ENCODE results near the gene PRR33.
"Not testable (repeated sequence)": the region's sequence is repeated elsewhere in the genome, so short reads cannot be mapped to it uniquely, and the experiment has no call there.

PRR33 gene

DNA sequence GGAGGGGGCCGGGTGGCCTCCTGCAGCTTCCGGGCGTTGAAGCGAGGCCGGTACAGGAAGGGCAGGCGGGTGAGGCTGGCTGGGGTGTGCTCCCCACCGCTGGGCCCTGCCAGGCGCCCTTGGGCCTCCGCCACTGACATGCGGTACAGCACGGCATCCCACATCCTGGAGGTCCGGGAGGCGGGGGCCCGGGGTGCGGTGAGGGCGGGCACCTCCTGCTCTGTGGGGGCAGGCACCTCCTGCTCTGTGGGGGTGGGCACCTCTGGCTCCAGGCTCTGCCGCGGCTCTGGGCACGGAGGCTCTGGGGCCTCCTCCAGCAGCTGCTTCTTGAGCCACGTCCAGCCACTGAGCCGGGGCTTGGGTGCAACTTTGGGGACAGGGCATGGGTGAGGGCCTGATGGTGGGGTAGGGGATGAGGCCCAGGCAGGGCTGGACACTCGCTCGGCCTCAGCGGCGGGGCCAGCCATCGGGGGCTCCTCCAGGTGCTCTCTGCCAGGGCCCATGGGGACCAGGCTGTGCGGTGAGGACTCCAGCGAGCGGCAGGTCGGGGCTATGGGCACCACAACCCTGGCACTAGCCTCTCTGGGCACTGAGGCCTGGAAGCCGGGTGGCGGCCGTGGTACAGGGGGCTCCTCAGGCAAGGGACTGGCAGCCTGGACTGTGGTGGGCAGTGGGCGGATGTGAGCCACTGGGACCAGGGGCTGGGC lies 2.3 kb downstream of the PRR33 start:
- Mint-ChIP-seq H3K4me3 (peak overlapping the region; percentile 68), H3K4me1 (peaks cover 20% of the 10 kb centered on the region)
- ATAC-seq = peak; percentile 87

DNA sequence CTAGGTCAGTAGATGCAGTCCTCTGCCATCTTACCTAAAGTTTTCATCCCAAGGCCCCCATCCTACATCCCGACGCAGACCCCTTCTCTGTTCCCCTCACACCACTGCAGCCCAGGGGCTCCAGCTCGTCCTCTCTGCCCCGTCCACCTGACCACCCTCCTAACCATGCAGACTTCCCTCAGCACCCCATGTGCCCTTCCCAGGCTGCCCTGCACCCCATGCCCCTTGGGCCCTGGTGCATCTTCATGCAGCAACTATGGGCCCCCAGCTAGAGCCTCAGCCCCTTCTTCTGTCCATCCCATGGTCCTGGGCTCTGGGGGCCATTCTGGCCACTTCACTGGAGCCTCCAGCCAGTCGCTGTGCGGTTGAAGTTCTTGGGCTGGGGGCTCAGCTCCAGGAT lies 2.9 kb downstream of the PRR33 start:
- DNase-seq (ENCODE audit: low spot score in 2 of 2) (no peak), ATAC-seq (peak; percentile 4)
- peaks cover 18% of the 10 kb centered on the region for H3K4me1 Mint-ChIP-seq
- peak overlapping the region; percentile 68 for H3K4me3 Mint-ChIP-seq
- H3K27ac Mint-ChIP-seq = no peak overlapping the region
- H3K36me3 Mint-ChIP-seq = no peaks in the 10 kb centered on the region
- no peaks in the 10 kb centered on the region for H3K9me3 Mint-ChIP-seq

More for the DNA sequence above, 2.3 kb downstream of the PRR33 start:
- H3K36me3 Mint-ChIP-seq = no peaks in the 10 kb centered on the region
- DNase-seq (ENCODE audit: low spot score in 2 of 2) = peak; percentile 54 to 77
- no peaks in the 10 kb centered on the region for H3K9me3 Mint-ChIP-seq
- H3K27ac Mint-ChIP-seq = no peak overlapping the region

DNA sequence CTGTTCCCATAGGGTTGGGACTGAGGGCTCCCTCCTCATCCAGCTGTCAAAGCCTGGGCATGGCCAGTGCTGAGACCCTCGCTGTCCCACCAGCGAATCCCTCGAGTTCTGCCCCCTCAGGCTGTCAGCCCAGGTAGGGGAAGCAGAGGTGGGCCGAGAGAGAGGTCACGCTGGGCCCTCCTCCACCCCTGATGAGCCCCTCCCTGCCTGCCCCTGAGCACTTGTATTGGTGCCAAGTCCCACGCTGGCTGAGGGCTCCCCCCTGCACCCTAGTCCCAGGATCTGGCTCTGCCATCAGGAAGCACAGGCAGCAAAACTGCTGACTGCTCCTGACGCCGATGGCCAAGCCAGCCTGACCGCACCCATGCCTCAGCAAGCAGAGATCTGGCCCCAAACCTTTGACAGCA lies 3.3 kb downstream of the PRR33 start:
- Mint-ChIP-seq H3K4me1 (peaks cover 13% of the 10 kb centered on the region), H3K27ac (no peak overlapping the region), H3K4me3 (peak overlapping the region; percentile 68), H3K9me3 (no peaks in the 10 kb centered on the region), H3K36me3 (no peaks in the 10 kb centered on the region)
- ATAC-seq (peak; percentile 1), DNase-seq (ENCODE audit: low spot score in 2 of 2) (no peak)

- DNase-seq (ENCODE audit: low spot score in 2 of 2) (no peak), ATAC-seq (no peak)
- Mint-ChIP-seq H3K9me3 (no peaks in the 10 kb centered on the region), H3K4me3 (peak overlapping the region; percentile 68), H3K36me3 (no peaks in the 10 kb centered on the region), H3K27ac (no peak overlapping the region), H3K4me1 (peaks cover 7% of the 10 kb centered on the region)
Measured at GRCh38 chr11:1887451-1888346, 4.0 kb downstream of the PRR33 start.

- H3K4me1 Mint-ChIP-seq, H3K4me3 Mint-ChIP-seq, H3K27ac Mint-ChIP-seq: not testable (repeated sequence)
Measured at GRCh38 chr11:1886551-1886950, 5.1 kb downstream of the PRR33 start.

DNA sequence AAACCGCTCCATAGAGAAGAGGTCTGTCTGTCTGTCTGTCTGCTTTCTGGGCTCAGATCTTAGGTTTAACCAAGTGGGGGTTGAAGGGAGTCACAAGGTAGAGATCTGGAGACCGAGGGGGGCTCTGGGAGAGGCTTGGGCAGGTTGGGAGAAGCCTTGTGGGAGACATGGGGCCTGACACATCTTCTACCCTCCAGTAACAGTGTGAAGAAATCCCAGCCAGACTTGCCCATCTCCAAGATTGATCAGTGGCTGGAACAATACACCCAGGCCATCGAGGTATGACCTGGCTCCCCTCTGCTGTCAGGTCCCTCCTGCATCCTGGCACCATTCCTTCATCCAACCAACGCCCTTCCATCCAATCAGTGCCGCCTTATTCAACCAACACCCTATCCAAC lies 7.4 kb downstream of the PRR33 start:
- Mint-ChIP-seq H3K36me3 (peaks cover 19% of the 10 kb centered on the region), H3K4me3 (no peak overlapping the region), H3K27ac (no peak overlapping the region), H3K9me3 (no peaks in the 10 kb centered on the region), H3K4me1 (peaks cover 18% of the 10 kb centered on the region)
- DNase-seq (ENCODE audit: low spot score in 2 of 2) (no peak), ATAC-seq (no peak)

More at GRCh38 chr11:1886551-1886950, 5.1 kb downstream of the PRR33 start:
- H3K36me3 Mint-ChIP-seq; ATAC-seq; H3K9me3 Mint-ChIP-seq; DNase-seq (ENCODE audit: low spot score in 2 of 2): not testable (repeated sequence)

- Mint-ChIP-seq H3K36me3 (peaks cover 26% of the 10 kb centered on the region), H3K4me3 (no peak overlapping the region), H3K9me3 (no peaks in the 10 kb centered on the region), H3K27ac (no peak overlapping the region), H3K4me1 (peaks cover 18% of the 10 kb centered on the region)
- DNase-seq (ENCODE audit: low spot score in 2 of 2) = no peak
- ATAC-seq = no peak
Measured at GRCh38 chr11:1883346-1884302, 8.1 kb downstream of the PRR33 start.

- H3K4me3 Mint-ChIP-seq = no peak overlapping the region
- DNase-seq (ENCODE audit: low spot score in 2 of 2) (peak; percentile 72 to 84), ATAC-seq (peak; percentile 86)
- no peaks in the 10 kb centered on the region for H3K9me3 Mint-ChIP-seq
- peaks cover 32% of the 10 kb centered on the region for H3K36me3 Mint-ChIP-seq
- peaks cover 22% of the 10 kb centered on the region for H3K4me1 Mint-ChIP-seq
- H3K27ac Mint-ChIP-seq = no peak overlapping the region
Measured at GRCh38 chr11:1882265-1883238, 9.1 kb downstream of the PRR33 start.

GRCh38 chr11:1881442-1882264 lies 10.0 kb downstream of the PRR33 start:
- H3K36me3 Mint-ChIP-seq = peaks cover 36% of the 10 kb centered on the region
- H3K27ac Mint-ChIP-seq = no peak overlapping the region
- H3K4me3 Mint-ChIP-seq = no peak overlapping the region
- H3K9me3 Mint-ChIP-seq = no peaks in the 10 kb centered on the region
- DNase-seq (ENCODE audit: low spot score in 2 of 2) = peak in 1 of 2 donors; percentile 55
- peak; percentile 38 for ATAC-seq
- peaks cover 25% of the 10 kb centered on the region for H3K4me1 Mint-ChIP-seq

DNA sequence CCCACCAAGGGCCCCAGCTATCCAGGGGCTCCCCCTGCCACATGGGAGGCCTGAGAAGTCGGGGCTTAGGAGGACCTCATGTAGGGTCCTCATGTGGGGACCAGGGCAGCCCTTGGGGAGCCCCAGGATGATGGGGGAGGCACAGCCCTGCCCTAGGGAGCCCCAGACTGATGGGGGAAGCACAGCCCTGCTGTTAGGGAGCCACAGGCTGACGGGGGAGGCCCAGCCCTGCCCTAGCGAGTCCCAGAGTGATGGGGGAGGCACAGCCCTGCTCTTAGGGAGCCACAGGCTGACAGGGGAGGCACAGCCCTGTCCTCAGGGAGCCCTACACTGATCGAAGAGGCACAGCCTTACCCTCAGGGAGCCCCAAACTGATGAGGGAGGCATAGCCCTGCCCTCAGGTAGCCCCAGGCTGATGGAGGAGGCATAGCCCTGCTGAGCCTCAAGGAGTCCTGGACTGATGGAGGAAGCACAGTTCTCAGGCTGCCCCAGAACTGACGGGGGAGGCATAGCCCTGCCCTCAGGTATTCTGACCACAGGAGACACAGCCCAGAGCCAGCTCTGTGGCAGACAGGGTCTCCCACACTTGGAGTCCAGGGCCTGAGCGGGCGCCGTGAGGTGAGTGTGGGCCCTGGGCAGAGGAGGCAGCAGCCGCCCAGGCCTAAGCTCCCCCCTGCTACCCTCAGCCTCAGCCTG lies 10.8 kb downstream of the PRR33 start:
- DNase-seq (ENCODE audit: low spot score in 2 of 2) = no peak
- peak; percentile 5 for ATAC-seq

GRCh38 chr11:1879941-1880720 lies 11.6 kb downstream of the PRR33 start:
- Mint-ChIP-seq H3K36me3 (peaks cover 51% of the 10 kb centered on the region), H3K4me1 (peaks cover 30% of the 10 kb centered on the region), H3K27ac (peak overlapping the region; percentile 81), H3K9me3 (no peaks in the 10 kb centered on the region), H3K4me3 (no peak overlapping the region)
- DNase-seq (ENCODE audit: low spot score in 2 of 2) (no peak), ATAC-seq (no peak)

More for the DNA sequence above, 10.8 kb downstream of the PRR33 start:
- H3K27ac Mint-ChIP-seq = peak overlapping the region; percentile 81
- no peaks in the 10 kb centered on the region for H3K9me3 Mint-ChIP-seq
- H3K4me3 Mint-ChIP-seq = no peak overlapping the region
- H3K36me3 Mint-ChIP-seq = peaks cover 44% of the 10 kb centered on the region
- H3K4me1 Mint-ChIP-seq = peaks cover 25% of the 10 kb centered on the region

DNA sequence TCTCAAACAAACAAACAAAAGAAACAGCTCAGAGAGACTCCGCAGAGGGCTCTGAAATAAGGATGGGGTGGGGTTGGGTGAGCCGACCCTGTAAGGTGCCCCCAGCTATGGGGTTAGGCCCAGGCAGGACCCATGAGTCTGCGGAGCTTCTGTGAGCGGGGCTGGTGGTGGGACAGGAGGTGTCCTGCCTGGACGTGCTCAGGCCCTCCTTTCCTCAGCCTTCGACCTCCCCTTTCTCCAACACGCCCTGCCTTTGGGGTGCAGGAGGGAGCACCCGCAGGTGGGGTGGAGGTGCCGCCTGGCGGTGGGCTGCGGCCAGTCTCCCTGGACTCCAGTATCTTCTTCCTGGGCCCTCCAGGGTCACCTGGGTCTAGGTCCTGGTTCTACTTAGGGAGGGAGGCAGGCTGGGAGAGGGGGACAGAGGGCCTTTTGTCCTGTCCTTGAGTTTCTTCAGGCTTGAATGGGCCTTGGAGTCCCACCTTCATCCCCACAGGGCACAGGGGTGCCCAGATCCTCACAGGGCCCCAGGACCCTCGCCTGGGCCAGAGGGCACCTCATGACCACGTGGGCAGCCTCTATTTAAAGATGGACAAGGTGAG lies 12.3 kb downstream of the PRR33 start:
- Mint-ChIP-seq H3K4me3 (no peak overlapping the region), H3K27ac (peak overlapping the region; percentile 81), H3K36me3 (peaks cover 54% of the 10 kb centered on the region), H3K9me3 (no peaks in the 10 kb centered on the region), H3K4me1 (peaks cover 31% of the 10 kb centered on the region)
- ATAC-seq (no peak), DNase-seq (ENCODE audit: low spot score in 2 of 2) (no peak)

All from stimulated activated effector memory CD8-positive, alpha-beta T cell treated with anti-CD3 and anti-CD28 coated beads, Interleukin-12 subunit alpha, Interleukin-12 subunit beta, amount 100 ng/mL, for 72 hours (primary cell).